ENCODE measurements around the gene SERP2.
A peak's percentile ranks its signal among the peaks of the same experiment; 100 is the strongest.
"Not testable (repeated sequence)": the region's sequence is repeated elsewhere in the genome, so short reads cannot be mapped to it uniquely, and the experiment has no call there.

SERP2 gene

GRCh38 chr13:44373601-44374347 lies at the start of gene SERP2:
SERP2 (plus strand) TSS chr13:44373824; CDS start chr13:44374026, 202 bp downstream.
- Histone ChIP-seq H3K4me1 (ENCODE audit: insufficient read depth, insufficient read length) (no peaks in the 10 kb centered on the region), H3K9ac (ENCODE audit: insufficient read length, low read depth) (peak within 1 kb of the TSS; percentile 79), H3K9me3 (ENCODE audit: insufficient read depth, low read length) (no peaks in the 10 kb centered on the region), H3K27me3 (ENCODE audit: insufficient read depth, insufficient read length) (peaks cover 10% of the 10 kb centered on the region), H3K36me3 (ENCODE audit: insufficient read depth, insufficient read length, low read length) (no peaks in the 10 kb centered on the region), H3K4me3 (ENCODE audit: insufficient read length, low read depth) (peak within 1 kb of the TSS; percentile 63)
- DNase-seq (ENCODE audit: low read depth, low spot score), result no peak
- TF ChIP-seq ZNF274 (IDR thresholded peaks at IDR 0.05; ENCODE audit: low read depth, low read length) (no peak), YY1 (IDR thresholded peaks at IDR 0.05; ENCODE audit: insufficient read depth, insufficient read length) (no peak), SUZ12 (IDR thresholded peaks at IDR 0.05; ENCODE audit: extremely low read depth, insufficient read depth, insufficient read length) (no peak)

DNA sequence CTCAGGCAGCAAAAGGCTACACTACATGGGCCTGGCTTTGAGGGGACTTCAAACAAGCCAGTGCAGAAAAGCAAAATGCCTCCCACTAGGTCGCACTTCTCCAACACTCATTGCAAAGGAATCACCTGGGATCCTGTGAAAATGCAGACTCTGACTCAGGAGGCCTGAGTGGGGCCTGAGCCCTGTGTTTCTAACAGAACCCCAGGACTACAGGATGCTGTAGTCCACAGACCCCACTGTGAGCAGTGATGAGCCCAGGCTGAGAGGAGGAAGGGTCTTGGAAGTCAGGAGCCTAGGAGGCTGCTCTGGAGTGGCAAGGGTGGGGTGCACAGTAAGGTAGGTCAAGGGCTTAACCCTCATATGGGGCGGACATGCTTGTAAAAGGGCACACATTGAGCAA lies 46.7 kb upstream of the SERP2 start:
- H3K36me3 ChIP-seq (ENCODE audit: insufficient read depth, insufficient read length, low read length), result no peaks in the 10 kb centered on the region
- no peaks in the 10 kb centered on the region for H3K9me3 ChIP-seq (ENCODE audit: insufficient read depth, low read length)
- H3K9ac ChIP-seq (ENCODE audit: insufficient read length, low read depth), result no peak overlapping the region
- peaks cover 6% of the 10 kb centered on the region for H3K4me1 ChIP-seq (ENCODE audit: insufficient read depth, insufficient read length)
- no peak overlapping the region for H3K4me3 ChIP-seq (ENCODE audit: insufficient read length, low read depth)
- DNase-seq (ENCODE audit: low read depth, low spot score), result no peak
- TF ChIP-seq YY1 (IDR thresholded peaks at IDR 0.05; ENCODE audit: insufficient read depth, insufficient read length) (no peak), ZNF274 (IDR thresholded peaks at IDR 0.05; ENCODE audit: low read depth, low read length) (no peak), SUZ12 (IDR thresholded peaks at IDR 0.05; ENCODE audit: extremely low read depth, insufficient read depth, insufficient read length) (no peak)
- H3K27me3 ChIP-seq (ENCODE audit: insufficient read depth, insufficient read length), result no peaks in the 10 kb centered on the region

- not testable (repeated sequence) for DNase-seq (ENCODE audit: low read depth, low spot score); H3K27me3 ChIP-seq (ENCODE audit: insufficient read depth, insufficient read length); H3K9ac ChIP-seq (ENCODE audit: insufficient read length, low read depth); H3K4me3 ChIP-seq (ENCODE audit: insufficient read length, low read depth); H3K4me1 ChIP-seq (ENCODE audit: insufficient read depth, insufficient read length); H3K36me3 ChIP-seq (ENCODE audit: insufficient read depth, insufficient read length, low read length); H3K9me3 ChIP-seq (ENCODE audit: insufficient read depth, low read length)
Measured at GRCh38 chr13:44329041-44329440, 44.6 kb upstream of the SERP2 start.

DNA sequence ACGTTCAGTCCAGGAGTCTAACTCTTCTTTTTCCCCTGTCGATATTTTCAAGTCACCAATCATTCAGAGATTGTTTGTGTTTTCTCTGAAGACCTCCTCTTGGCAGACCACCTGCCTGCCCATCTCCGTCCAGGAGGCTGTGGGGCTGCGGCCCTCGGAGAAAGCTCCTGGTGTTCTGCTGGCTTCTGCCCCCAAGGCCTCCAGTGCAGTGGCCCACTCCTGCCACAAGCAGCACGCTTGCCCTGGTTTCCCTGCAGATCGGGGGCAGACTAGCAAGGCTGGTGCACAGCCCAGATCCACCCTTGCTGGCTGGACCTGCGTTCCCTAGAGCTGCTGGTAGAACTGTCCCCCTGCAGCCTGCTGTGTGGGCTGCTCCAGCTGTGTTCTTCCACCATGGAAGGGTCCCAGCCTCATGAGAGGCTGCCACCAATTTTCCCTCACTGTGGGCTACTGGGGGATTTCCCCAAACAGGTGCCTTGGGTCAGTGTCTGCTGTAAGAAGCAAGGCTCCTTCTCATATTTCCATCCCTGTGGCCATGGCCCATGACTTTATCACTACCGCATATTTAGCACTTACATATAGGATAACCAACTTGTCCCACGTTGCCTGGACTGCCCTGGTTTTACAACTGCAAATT lies 43.6 kb upstream of the SERP2 start:
- H3K9ac ChIP-seq (ENCODE audit: insufficient read length, low read depth), result no peak overlapping the region
- no peak overlapping the region for H3K4me3 ChIP-seq (ENCODE audit: insufficient read length, low read depth)
- TF ChIP-seq YY1 (IDR thresholded peaks at IDR 0.05; ENCODE audit: insufficient read depth, insufficient read length) (no peak), ZNF274 (IDR thresholded peaks at IDR 0.05; ENCODE audit: low read depth, low read length) (no peak), SUZ12 (IDR thresholded peaks at IDR 0.05; ENCODE audit: extremely low read depth, insufficient read depth, insufficient read length) (no peak)
- no peaks in the 10 kb centered on the region for H3K9me3 ChIP-seq (ENCODE audit: insufficient read depth, low read length)
- H3K27me3 ChIP-seq (ENCODE audit: insufficient read depth, insufficient read length), result no peaks in the 10 kb centered on the region
- H3K4me1 ChIP-seq (ENCODE audit: insufficient read depth, insufficient read length), result peaks cover 6% of the 10 kb centered on the region
- no peaks in the 10 kb centered on the region for H3K36me3 ChIP-seq (ENCODE audit: insufficient read depth, insufficient read length, low read length)
- no peak for DNase-seq (ENCODE audit: low read depth, low spot score)

DNA sequence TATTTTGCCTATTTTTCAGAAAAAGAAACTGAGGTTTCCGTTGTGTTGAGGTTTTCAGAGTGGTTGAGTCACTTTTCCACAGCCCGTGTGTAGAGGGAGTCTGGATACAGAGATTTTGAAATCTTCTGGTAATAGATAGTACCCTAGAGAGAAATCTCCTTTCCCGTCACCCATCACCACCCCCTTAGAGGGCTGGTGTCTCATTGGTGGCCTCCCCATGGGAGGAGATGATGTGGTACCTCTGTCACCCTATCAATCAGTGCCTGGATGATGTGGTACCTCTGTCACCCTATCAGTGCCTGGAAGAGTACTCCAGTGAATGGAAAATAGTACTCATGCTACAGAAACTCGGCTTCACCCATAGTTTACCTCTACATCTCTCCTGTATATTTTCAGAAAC lies 42.2 kb upstream of the SERP2 start:
- Histone ChIP-seq H3K4me3 (ENCODE audit: insufficient read length, low read depth) (no peak overlapping the region), H3K9ac (ENCODE audit: insufficient read length, low read depth) (no peak overlapping the region), H3K4me1 (ENCODE audit: insufficient read depth, insufficient read length) (peaks cover 4% of the 10 kb centered on the region), H3K9me3 (ENCODE audit: insufficient read depth, low read length) (no peaks in the 10 kb centered on the region), H3K36me3 (ENCODE audit: insufficient read depth, insufficient read length, low read length) (no peaks in the 10 kb centered on the region), H3K27me3 (ENCODE audit: insufficient read depth, insufficient read length) (no peaks in the 10 kb centered on the region)
- no peak for DNase-seq (ENCODE audit: low read depth, low spot score)
- no peak for TF ChIP-seq ZNF274 (IDR thresholded peaks at IDR 0.05; ENCODE audit: low read depth, low read length)

DNA sequence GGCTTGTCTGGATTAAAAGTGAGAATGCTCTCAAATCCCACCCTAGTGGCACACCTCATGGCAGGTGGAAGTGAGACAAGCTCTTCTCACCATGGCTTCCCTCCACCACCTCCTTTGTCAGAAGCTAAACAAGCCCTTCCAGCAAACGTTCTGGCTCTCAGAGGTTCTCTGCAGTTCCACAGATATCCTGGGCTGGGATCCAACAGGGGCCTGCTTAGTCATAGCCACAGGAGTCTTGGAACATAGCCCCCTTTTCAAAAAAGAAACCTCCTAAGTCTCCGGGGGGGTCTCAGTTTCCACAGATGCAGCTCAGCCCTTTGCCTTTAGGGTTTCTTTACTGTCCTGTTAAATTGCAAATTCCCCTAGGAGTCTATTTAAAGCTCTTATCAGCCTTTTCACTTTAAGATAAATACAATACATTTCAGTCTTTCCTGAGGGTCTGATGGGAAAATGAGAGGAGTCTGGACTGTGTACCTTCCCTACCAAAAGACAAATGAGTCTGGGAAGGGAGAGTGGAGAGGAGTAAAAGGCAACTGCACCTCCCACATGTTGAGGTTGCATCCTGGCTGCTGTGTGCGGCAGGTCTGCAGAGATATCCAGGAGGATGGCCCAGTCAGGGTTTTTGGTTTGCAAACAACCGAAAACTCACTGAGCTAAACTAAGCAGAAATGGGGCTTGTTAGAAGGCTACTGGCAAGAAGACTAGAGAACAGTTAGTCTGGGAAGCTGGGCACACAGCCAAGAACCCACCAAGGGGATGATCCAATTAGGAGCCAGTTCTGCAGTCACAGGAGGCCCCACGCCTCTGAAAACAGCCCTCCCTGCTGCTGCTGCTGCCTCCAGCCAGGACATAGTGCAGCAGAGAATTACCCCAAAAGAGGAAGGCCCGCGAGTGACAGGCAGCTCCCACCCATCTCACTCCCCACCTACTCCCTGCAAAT lies 41.4 kb upstream of the SERP2 start:
- Histone ChIP-seq H3K36me3 (ENCODE audit: insufficient read depth, insufficient read length, low read length) (no peaks in the 10 kb centered on the region), H3K4me3 (ENCODE audit: insufficient read length, low read depth) (no peak overlapping the region), H3K9me3 (ENCODE audit: insufficient read depth, low read length) (no peaks in the 10 kb centered on the region), H3K4me1 (ENCODE audit: insufficient read depth, insufficient read length) (peaks cover 4% of the 10 kb centered on the region), H3K27me3 (ENCODE audit: insufficient read depth, insufficient read length) (no peaks in the 10 kb centered on the region), H3K9ac (ENCODE audit: insufficient read length, low read depth) (no peak overlapping the region)
- TF ChIP-seq SUZ12 (IDR thresholded peaks at IDR 0.05; ENCODE audit: extremely low read depth, insufficient read depth, insufficient read length) (no peak), ZNF274 (IDR thresholded peaks at IDR 0.05; ENCODE audit: low read depth, low read length) (no peak), YY1 (IDR thresholded peaks at IDR 0.05; ENCODE audit: insufficient read depth, insufficient read length) (no peak)
- DNase-seq (ENCODE audit: low read depth, low spot score), result no peak

All from NT2/D1 (cell line).